H1 (cell line): Measurements from ENCODE around the gene LIX1L. TPM values are rescaled to one million over a fixed set of nuclear protein-coding genes. Genes with fewer than 3 reads are reported as not detected.
A peak's percentile ranks its signal among the peaks of the same experiment; 100 is the strongest.

Experiments used
- ASH2L ChIP-seq: fragments of 200-600, 300-600 bp; sonication (generic); IDR thresholded peaks from one replicate; pipeline ENCODE4 v1.7.1; 2017; ENCODE audit warnings: low read length
- ATF3 ChIP-seq: IDR thresholded peaks from 2 replicates; pipeline ENCODE4 v1.6.1; 2011; ENCODE audit warnings: low read depth, mild to moderate bottlenecking, low read length; ENCODE audit not compliant: insufficient read depth
- BCL11A ChIP-seq, 2 experiments: IDR thresholded peaks; one replicate each; pipeline ENCODE4 v1.6.1; 2011; ENCODE audit warnings: low read depth in 2 of 2, low read length in 2 of 2, mild to moderate bottlenecking in 2 of 2
- BRCA1 ChIP-seq: IDR thresholded peaks from 2 replicates; pipeline ENCODE4 v1.6.1; 2012; ENCODE audit warnings: low read depth, low read length, improper control_type of control experiment
- CBX8 ChIP-seq: fragments of 300-800, 300-1000 bp; sonication (generic); IDR thresholded peaks from 2 replicates; pipeline ENCODE4 v1.7.1; 2016; ENCODE audit warnings: low read depth, low read length, borderline replicate concordance
- CEBPB ChIP-seq: IDR thresholded peaks from 2 replicates; pipeline ENCODE4 v1.6.1; 2012; ENCODE audit warnings: low read depth, low read length
- CREB1 ChIP-seq: IDR thresholded peaks from 2 replicates; pipeline ENCODE4 v1.6.1; 2012; ENCODE audit warnings: inconsistent platforms
- CTCF ChIP-seq, 3 experiments: IDR thresholded peaks; 1 replicate in 2 of 3; 2 replicates in 1 of 3; pipeline versions ENCODE4 v1.5.1 to v1.6.1; 2011; ENCODE audit warnings: low read length in 3 of 3, mild to moderate bottlenecking in 3 of 3, inconsistent platforms in 2 of 3, low read depth in 1 of 3, moderate library complexity in 1 of 3; ENCODE audit not compliant: insufficient read depth in 1 of 3; ENCODE audit errors: control extremely low read depth in 1 of 3
- GABPA ChIP-seq: IDR thresholded peaks from 2 replicates; pipeline ENCODE4 v1.6.1; 2011; ENCODE audit warnings: mild to moderate bottlenecking, low read length, moderate library complexity, borderline replicate concordance; ENCODE audit not compliant: insufficient read depth
- GTF2F1 ChIP-seq: IDR thresholded peaks from 2 replicates; pipeline ENCODE4 v1.6.1; 2012; ENCODE audit warnings: low read depth, low read length, improper control_type of control experiment, borderline replicate concordance
- HDAC2 ChIP-seq, 2 experiments: fragments of 300-600 bp in 1 of 2; sonication (generic) in 1 of 2; IDR thresholded peaks; 2 replicates each; pipeline ENCODE4 v1.6.1; 2011 to 2012; ENCODE audit warnings: low read depth in 2 of 2, low read length in 2 of 2, mild to moderate bottlenecking in 2 of 2, moderate library complexity in 2 of 2, borderline replicate concordance in 1 of 2, inconsistent platforms in 1 of 2
- JUN ChIP-seq: IDR thresholded peaks from 2 replicates; pipeline ENCODE4 v1.6.1; 2011; ENCODE audit warnings: low read depth, mild to moderate bottlenecking, improper control_type of control experiment, low read length
- KDM1A ChIP-seq: fragments of 200-600, 300-600 bp; sonication (generic); IDR thresholded peaks from 2 replicates; pipeline ENCODE4 v1.7.1; 2016; ENCODE audit warnings: mild to moderate bottlenecking, low read length, borderline replicate concordance
- MAFK ChIP-seq: IDR thresholded peaks from 2 replicates; pipeline ENCODE4 v1.6.1; 2012; ENCODE audit warnings: low read depth, mild to moderate bottlenecking, improper control_type of control experiment, low read length
- NRF1 ChIP-seq: IDR thresholded peaks from 2 replicates; pipeline ENCODE4 v1.6.1; 2011; ENCODE audit warnings: mild to moderate bottlenecking, low read depth, low read length, improper control_type of control experiment
- POLR2A ChIP-seq, 2 experiments: IDR thresholded peaks; 1 replicate in 1 of 2; 2 replicates in 1 of 2; pipeline ENCODE4 v1.6.1; 2011; ENCODE audit warnings: low read depth in 2 of 2, low read length in 2 of 2, mild to moderate bottlenecking in 2 of 2; ENCODE audit errors: control extremely low read depth in 1 of 2
- POU5F1 ChIP-seq: IDR thresholded peaks from 2 replicates; pipeline ENCODE4 v1.6.1; 2011; ENCODE audit warnings: low read depth, mild to moderate bottlenecking, low read length, moderate library complexity
- SAP30 ChIP-seq: fragments of 300-600 bp; sonication (generic); IDR thresholded peaks from 2 replicates; pipeline ENCODE4 v1.7.1; 2012; ENCODE audit warnings: low read length, moderate library complexity, mild to moderate bottlenecking, inconsistent platforms; ENCODE audit not compliant: insufficient read depth, insufficient replicate concordance
- TAF1 ChIP-seq: IDR thresholded peaks from 2 replicates; pipeline ENCODE4 v1.6.1; 2011; ENCODE audit warnings: mild to moderate bottlenecking, low read depth, low read length
- TBP ChIP-seq: IDR thresholded peaks from 2 replicates; pipeline ENCODE4 v1.6.1; 2011; ENCODE audit warnings: low read depth, low read length, improper control_type of control experiment
- TEAD4 ChIP-seq: IDR thresholded peaks from 2 replicates; pipeline ENCODE4 v1.6.1; 2012; ENCODE audit warnings: low read depth, low read length, inconsistent platforms, mixed read lengths
- YY1 ChIP-seq: IDR thresholded peaks from 2 replicates; pipeline ENCODE4 v1.6.1; 2011; ENCODE audit warnings: low read depth, mild to moderate bottlenecking, low read length
- polyA plus RNA-seq, 7 experiments: library from polyadenylated mRNA; depleted of rRNA in 3 of 7; stranded (reverse) in 5 of 7; unstranded in 2 of 7; fragments of >200 nt in 5 of 7; fragments of 200-250 nt in 2 of 7; gene quantifications; 1 replicate in 5 of 7; 2 replicates in 1 of 7; 4 replicates in 1 of 7; pipeline versions ENCODE4 v1.2.1 to v1.2.3, GENCODE V29; 2011 to 2013; ENCODE audit warnings: missing spikeins in 2 of 7, mixed read lengths in 2 of 7
- total RNA-seq: library from RNA; stranded (reverse); fragmentation: NEBNext Ultra II Directional; extraction: Animal tissue kit (Norgen Biotek cat#: 25700); gene quantifications from 2 replicates; pipeline ENCODE4 v1.2.1, GENCODE V29; 2021

LIX1L gene
- total and polyA plus RNA-seq, 2 of the 8 experiments (the other 6 are each of a cell fraction or from before 2014, with no cell fraction given) = 2.9 to 3.7 TPM

- TF ChIP-seq CEBPB (no peak), TAF1 (peak; percentile 79), TEAD4 (peak; percentile 25; the same call in 1 of the 2 replicates), JUN (no peak), KDM1A (no peak), BCL11A (IDR thresholded peaks at IDR 0.05; ENCODE audit: low read depth in 2 of 2, low read length in 2 of 2) (no peak), CREB1 (peak; percentile 81), GTF2F1 (no peak), BRCA1 (no peak), HDAC2 (IDR thresholded peaks at IDR 0.05; ENCODE audit: borderline replicate concordance in 1 of 2, low read depth in 2 of 2, low read length in 2 of 2) (peak; percentile 68 to 95; a peak in 2 of 4 replicates), POLR2A (IDR thresholded peaks at IDR 0.05; ENCODE audit: control extremely low read depth in 1 of 2, low read depth in 2 of 2, low read length in 2 of 2) (peak; percentile 88 to 92), POU5F1 (no peak), NRF1 (no peak), SAP30 (no peak), MAFK (no peak), ASH2L (peak; percentile 95), YY1 (peak; percentile 98), CTCF (IDR thresholded peaks at IDR 0.05; ENCODE audit: control extremely low read depth in 1 of 3, insufficient read depth in 1 of 3, low read depth in 1 of 3, low read length in 3 of 3) (peak; percentile 27 to 61 (median 47); a peak in 3 of 4 replicates), TBP (peak; percentile 84), CBX8 (no peak), GABPA (peak; percentile 53; the same call in 1 of the 2 replicates), ATF3 (no peak)
These were observed 30.5 kb downstream of the LIX1L start, which contains the start of gene RBM8A (continued) for GRCh38 chr1:145927063-145927886.
